HS-5 (cell line): Measurements from ENCODE around the gene CDK15.
"Not testable (repeated sequence)": the region's sequence is repeated elsewhere in the genome, so short reads cannot be mapped to it uniquely, and the experiment has no call there.

Experiments
- DNase-seq: peaks from one replicate; pipeline ENCODE4 v3.0.0-alpha.2; 2012; ENCODE audit warnings: low read depth

Gene CDK15

GRCh38 chr2:201790291-201790690 lies 16.0 kb upstream of the CDK15 start:
- DNase-seq, result no peak

GRCh38 chr2:201790989-201791388 lies 15.3 kb upstream of the CDK15 start:
- no peak for DNase-seq

DNA sequence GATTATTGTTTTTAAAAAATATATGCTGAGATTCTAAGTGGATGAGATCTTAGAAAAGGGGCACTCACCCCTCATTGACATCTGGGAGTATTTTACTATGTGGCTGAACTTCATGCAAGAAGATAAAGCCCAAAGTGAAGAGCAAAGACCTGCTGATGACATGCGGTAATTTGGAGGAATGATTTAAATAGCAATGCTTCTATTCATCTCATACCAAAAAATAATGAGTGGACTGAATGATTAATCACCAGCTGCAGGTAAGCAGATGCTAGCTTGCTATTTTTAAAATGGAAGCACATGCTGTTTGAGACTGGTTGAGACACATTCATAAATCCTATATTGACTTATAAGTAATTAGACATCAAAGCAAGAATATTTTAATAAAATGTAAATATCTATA lies 12.7 kb upstream of the CDK15 start:
- no peak for DNase-seq

DNA sequence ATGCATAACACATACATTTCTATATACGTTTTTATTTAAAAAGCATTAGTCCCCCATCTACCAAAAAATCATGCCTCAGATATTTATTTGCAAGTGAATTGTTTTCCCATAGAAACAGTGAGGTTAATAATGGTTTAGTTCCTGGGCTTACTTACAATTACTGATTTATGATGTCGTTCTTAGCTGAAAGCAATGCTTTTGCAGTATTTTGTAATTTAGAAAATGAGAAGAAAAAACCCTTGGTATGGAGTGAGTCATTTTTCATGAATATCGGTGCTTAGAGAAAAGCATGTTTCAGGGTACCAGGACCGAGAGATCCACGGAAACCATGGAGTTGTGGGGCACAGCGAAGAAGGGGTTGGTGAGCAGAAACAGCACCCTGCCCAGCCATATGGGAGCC lies 12.0 kb upstream of the CDK15 start:
- DNase-seq, result no peak

DNA sequence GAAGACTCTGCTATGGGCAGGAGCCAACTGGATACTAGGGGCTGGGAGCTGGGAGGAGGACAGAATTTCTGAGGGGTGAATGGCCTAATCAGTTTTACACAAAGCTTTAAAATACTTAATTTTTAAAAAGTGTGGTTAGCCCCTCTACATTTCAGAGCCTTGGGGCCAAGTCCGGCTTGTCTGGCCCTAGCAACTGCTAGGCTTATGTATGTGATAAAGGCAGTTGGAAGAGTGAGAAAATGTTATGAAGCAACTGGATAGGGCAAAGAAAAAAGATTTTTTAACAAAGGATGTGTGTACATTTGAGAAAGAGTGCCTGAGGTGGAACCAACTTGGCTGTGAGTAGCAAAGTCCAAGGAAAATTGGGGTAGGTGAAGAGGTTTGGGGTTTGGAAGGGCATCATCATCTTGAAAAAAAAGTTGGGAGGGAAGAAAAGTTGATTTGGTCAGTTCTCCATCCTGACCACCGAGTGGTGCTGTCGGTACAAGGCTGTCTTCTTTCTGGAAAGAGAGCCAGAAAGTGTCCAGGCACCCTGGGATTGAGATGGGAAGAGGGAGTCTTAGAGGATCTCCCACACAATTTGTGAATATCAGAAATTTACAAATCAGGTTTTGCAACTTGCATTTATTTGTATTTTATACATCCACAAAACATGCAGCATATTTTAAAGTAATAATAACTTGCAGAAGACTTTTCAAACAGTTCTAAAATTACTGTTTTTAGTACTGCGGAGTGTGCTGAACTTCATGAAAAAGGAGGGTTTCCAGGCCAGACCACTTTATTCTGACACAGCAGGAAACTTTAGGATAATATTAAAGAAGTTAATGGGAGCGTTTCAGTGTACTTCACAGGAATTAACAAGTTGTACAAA lies 10.5 kb upstream of the CDK15 start:
- DNase-seq, result no peak

DNA sequence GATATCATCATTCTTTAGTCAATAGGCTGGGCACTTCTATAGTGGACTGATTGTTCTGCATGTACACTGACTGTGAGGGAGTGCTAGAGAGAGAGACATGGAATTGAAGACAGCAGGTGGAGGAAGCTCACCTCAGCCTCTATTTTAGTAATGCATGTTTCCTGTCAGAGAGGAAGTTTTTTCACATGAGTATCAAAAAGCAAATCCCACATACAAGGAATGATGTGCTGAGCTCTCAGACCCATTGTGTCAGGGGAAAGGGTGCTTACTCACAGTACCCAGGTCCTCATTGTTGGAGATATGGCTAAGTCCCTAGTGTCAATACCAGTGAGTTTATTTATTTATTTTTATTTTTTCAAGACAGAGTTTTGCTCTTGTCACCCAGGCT lies 9.9 kb upstream of the CDK15 start:
- DNase-seq, result no peak

DNA sequence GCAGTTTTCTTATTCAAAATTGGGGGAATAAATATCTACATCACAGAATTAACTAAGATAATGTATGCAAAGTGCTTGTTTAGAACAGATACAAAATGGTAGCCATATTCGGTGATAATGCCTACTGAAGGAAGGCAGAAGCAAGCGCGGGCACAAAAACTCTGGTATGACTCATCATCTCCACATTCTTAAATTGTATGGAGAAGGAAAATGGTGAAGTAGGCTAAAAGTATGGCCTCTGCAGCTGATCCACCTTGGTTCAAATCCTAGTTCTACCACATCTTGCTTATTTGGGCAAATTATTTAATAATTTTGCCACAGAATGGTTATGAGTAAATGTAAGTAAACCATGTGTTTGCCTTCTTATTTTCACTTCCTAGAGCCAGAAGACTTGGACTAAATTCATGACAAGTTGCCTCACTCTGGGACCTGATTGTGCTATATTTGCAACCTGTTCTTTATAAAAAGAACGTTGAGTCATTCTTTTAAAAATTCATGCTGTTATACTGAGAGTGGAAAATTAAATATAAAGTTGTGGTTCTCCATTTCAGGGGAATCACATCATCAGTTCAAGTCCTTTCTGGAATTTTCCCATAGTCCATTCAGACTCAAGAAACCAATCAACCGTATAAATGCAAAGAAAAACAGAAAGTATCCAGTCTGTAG lies 9.0 kb upstream of the CDK15 start:
- no peak for DNase-seq

DNA sequence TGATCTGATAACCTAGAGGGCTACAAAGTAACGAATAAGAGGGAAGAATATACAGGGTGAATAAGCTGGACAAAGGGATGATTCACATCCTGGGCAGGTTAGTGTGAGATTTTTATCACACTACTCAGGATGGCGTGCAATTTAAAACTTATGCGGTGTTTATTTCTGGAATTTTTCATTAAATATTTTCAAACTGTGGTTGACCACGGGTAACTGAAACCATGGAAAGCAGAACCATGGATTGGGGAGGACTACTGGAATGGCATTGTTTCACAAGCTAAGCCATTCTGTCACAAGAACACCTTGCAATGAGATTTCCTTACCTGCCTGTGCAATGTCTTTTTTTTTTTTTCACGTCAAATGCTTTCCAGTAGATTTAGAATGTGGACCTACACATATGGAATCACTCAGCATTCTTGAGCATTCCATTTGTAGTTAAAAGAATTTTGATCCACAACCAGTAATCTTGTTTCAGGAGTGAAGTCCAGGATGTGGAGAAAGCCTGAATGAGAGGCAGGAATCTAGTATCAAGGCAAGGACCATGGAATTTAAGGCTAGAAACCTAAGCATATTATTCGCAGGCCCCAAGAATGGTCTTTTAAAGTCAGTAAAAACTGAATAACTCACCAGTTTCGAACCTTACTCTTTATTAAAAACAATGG lies 8.0 kb upstream of the CDK15 start:
- peak; percentile 97 for DNase-seq

- not testable (repeated sequence) for DNase-seq
Observed at GRCh38 chr2:201798914-201799285, 7.4 kb upstream of the CDK15 start.

GRCh38 chr2:201807452-201807999 lies 1.2 kb downstream of the CDK15 start:
- no peak for DNase-seq

- no peak for DNase-seq
Observed at GRCh38 chr2:201808027-201808426, 1.7 kb downstream of the CDK15 start.

GRCh38 chr2:201809633-201810032 lies 3.3 kb downstream of the CDK15 start:
- no peak for DNase-seq

DNA sequence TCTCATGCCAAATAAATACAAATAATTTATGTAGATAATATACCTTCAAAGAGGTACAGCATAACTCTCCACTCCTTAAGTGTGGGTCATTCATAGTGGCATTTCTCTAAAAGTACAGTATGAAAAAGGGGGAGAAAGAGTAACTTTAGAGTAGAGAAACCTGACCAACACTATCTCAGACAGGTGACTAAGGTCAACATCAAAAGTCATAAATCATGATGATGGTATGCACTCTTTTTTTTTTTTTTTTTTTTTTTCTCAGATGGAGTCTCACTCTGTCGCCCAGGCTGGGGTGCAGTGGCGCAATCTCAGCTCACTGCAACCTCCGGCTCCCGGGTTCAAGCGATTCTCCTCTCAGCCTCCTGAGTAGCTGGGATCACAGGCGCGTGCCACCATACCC lies 4.3 kb downstream of the CDK15 start:
- not testable (repeated sequence) for DNase-seq

DNA sequence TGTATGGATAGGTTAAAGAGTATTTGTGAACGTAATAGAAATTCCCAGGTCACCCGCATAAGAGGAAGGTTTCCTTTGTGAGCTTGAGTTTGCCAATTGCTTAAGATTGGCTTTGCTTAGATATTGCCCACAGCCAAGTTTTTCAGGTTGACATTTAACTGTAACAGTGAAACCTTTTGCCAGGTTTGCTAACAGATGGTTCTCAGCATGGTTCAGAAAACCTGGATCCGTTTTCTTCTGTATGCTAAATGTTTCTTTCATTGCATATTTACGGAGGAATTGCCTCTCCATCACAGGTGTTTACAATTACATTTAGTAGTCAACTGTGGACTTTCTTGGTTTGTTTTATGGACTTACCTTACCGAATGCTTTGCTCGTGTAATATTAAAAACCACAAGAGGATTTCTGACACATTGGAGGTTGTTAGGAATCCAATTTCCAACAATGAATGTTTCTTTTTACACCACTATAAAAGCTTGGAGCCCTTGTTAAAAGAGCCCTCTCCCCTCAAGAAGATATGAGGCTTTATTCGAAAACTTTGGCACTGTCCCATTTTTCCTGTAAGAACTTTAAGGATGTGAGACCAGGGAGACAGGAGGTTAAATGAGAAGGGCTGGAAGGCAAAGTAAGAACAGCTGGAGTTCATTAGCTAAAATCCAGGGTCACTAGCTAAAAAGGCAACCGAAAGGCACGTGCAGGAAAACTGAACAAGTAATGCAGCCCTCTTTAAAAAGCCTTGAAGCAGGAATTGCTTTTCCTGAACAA lies 7.8 kb downstream of the CDK15 start:
- no peak for DNase-seq

GRCh38 chr2:201816657-201817575 lies 10.6 kb downstream of the CDK15 start:
- no peak for DNase-seq

DNA sequence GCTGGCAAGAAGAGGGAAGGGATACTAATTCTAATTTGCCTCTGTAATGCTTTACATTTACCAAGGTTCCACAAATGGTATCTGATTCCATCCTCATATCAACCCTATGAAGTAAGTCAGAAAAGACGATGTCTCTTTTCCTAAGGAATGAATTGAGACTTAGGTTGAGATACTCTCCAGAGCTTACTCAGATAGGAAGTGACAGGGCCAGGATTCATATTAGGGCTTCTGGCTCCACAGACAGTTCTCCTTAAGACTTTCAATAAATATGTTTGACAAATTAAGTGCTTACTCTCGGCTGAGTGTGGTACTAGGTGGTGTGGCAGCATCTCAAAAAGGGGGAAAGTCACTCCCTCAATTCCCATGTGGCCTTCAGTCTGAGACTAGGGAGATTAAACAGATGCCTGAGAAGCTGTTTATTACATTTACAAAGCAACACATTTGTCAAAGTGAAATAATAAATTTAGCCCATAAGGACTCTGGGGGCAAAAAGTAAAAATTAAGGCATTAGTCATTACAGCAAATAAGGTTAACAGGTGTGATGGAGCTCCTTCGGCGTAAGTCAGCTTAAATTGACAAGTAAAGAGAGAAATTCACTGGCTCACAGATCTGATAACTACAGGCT lies 14.2 kb downstream of the CDK15 start:
- DNase-seq, result no peak

GRCh38 chr2:201821080-201821479 lies 14.7 kb downstream of the CDK15 start:
- DNase-seq, result no peak

- no peak for DNase-seq
Observed at GRCh38 chr2:201824212-201824611, 17.9 kb downstream of the CDK15 start.

- DNase-seq, result no peak
Observed at GRCh38 chr2:201827621-201828020, 21.3 kb downstream of the CDK15 start.

- DNase-seq, result no peak
Observed at GRCh38 chr2:201828220-201828619, 21.9 kb downstream of the CDK15 start.
